Measurements from ENCODE around the gene FRS3.

The FRS3 gene

DNA sequence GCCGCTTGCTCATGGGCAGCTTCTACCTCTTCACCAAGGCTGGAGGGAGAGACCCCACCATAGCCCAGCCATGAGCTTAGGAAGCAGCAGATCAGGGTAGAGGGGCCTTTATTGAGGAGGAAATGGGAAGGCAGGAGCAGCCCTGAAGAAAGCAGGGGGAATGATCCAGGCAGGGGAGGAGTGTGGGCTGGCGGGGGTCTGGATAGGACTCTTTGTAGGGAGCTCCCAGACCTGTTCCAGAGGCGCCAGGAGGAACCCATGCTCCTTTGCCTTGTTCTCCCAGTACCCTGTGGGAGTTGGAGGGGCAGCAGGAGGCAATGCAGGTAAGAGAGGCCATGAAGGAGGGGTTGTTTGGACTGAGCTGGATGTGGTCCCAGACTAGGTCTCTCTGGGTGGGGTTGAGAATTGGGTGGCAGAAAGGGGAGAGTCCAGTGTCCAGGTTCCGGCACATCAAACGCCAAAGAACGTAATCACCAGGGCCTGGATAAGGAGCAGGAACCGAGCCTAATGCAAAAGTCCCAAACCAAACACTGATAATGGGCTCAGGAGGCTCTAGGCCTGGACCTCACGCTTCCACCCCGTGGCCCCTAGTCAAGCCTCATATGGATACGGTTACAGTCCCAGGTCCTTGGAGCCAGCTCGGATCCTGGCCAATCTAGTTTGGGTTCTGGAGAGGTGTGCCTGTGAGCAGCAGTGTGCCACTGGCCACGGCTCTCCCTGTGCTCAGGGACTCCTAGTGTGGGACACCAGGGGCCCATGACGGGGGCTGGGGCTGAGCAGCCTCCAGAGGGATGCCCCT is 20.4 kb downstream of the FRS3 start:
- no peak for TF ChIP-seq CTCF (IDR thresholded peaks at IDR 0.05)

DNA sequence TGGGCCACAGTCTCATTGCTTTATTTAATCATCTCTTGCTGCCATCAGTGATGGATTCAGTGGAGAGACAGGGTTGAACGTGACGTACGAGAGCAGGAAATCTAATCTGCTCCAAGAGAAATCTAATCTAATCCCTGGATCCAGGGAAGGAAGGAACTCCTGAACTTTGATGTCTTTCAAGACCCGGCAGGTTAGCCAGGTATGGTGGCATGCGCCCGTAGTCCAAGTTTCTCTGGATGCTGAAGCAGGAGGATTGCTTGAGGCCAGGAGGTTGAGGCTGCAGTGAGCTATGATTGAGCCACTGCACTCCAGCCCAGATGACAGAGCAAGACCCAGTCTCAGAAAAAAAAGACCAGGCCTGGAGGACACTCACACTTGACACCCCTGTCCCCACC is 21.1 kb downstream of the FRS3 start:
- TF ChIP-seq CTCF (IDR thresholded peaks at IDR 0.05): no peak

DNA sequence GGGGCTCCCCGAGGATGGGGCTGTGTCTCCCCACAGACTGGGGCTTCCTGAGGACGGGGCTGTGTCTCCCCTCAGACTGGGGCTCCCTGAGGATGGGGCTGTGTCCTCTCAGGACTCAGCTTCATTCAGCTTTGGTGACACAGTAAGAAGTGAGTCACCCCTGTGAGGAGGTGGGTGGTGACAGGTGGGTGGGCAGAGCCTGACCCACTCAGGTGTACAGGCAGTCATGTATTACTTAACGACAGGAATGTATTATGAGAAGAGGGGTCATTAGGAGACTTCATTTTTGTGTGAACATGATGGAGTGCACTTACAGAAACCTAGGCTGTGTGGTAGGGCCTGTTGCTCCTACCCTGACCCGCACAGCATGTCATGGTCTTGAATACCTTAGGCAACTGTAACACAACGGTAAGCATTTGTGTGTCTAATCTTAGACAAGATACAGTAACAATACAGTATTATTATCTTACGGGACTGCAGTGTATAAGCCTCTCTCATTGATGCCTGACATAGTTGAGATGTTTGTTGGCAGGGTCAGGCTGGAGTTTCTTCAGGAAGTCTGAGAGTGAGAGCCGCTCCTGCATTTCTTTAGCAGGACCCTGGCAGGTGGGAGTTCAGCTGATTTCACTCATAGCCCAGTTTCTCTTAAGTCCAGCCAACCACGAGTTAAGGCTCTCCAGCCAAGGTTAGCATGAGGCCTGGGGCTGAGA is 21.6 kb downstream of the FRS3 start:
- TF ChIP-seq CTCF (IDR thresholded peaks at IDR 0.05): no peak

DNA sequence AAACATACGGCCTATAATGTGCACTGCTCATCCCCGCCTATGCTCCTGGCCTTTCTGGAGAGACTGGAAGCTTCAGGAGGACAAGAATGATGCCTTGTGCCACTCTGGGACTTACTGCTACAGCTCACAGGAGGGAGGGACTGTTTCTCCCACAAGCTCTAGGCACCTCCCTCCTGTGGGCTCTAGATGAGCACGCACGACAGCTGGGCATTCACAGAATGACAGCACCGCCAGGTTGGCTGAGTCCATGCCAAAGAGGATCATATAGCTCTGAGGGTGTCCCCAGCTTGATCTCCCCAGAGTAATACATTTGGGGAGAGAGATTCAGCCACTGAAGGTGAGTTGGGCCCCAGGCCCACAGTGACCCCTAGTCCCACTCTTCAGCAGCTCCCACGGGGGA is 22.4 kb downstream of the FRS3 start:
- TF ChIP-seq CTCF (IDR thresholded peaks at IDR 0.05): no peak

- no peak for TF ChIP-seq CTCF (IDR thresholded peaks at IDR 0.05)
Observed at GRCh38 chr6:41756354-41756753, 23.3 kb downstream of the FRS3 start.

DNA sequence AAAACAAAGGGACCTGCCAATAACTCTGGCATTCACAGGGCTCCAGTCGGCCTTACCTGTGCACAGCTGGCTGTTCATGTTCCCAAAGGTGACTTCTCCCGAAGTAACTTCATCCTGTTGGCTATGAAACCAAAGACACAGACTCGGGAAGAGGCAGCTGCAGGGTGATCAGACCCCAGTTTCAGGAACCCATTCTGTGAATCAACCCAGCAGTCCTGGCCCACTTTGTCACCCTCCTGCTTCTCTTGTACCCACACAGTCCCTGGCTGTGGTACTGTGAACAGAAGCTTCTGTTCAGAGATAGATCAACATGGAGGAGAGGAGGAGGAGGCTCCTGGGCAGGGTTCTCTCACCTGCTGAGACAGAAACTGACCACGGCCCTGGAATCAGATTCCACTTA is 23.8 kb downstream of the FRS3 start:
- no peak for TF ChIP-seq CTCF (IDR thresholded peaks at IDR 0.05)

GRCh38 chr6:41750374-41750773 is 29.3 kb downstream of the FRS3 start:
- no peak for TF ChIP-seq CTCF (IDR thresholded peaks at IDR 0.05)
